ENCODE measurements around the gene OBSCN.

OBSCN gene

DNA sequence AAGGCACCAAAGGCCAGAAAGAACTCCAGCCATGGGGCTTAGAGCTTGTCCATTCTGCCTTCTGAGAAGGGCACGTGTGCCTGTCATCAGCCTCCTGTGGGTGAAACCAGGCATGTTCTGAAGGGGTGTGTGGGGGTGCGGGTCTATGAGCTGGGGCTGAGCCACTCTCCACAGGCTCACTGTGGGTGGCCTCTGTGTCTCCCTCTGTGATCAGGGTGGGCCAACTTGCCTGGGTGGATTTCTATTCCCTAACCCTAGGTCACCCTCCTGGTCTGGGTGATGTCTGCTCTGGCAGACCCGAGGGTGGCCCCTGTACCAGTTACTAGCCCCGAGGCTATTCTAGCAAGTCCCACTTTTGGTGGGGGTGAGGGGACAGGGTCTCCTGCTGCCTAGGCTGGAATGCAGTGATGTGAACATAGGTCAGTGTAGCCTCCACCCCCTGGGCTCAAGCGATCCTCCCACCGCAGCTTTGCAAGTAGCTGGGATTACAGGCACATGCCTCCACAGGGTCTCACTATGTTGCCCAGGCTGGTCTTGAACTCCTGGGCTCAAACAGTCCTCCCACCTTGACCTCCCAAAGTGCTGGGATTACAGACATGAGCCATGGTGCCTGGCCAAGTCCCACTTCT lies 104.4 kb downstream of the OBSCN start:
- no peak for DNase-seq

DNA sequence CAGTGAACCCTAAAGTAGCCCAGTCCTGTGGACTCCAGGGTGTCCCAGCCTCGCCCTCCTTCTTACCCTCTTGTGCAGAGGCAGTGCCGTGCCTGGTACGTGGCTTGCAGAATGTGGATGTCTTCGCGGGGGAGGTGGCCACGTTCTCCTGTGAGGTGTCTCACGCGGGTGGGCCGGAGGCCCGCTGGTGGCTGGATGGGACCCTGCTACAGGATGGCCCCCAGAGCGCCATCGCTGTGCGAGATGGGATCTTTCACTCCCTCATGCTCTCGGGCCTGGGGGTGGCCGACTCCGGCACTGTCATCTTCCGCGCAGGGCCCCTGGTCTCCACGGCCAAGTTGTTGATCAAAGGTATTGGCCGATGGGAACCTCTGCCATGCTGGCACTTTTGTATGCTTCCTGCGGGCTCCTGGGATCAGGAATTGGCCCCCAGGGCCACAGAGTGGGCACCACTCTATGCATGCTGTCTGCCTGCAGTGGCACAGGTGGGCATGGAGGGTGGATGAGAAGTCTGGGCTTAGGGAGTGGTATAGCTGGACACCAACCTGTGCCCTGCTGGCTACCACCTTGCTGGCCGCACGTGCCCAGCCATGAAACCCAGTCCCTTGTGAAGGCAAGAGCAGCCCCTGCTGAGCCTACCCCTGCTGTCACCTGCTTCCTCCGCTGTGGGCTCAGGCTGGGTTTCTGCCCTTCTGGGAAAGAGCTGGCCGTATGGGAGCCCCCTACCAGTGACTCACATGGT lies 105.9 kb downstream of the OBSCN start:
- no peak for DNase-seq

DNA sequence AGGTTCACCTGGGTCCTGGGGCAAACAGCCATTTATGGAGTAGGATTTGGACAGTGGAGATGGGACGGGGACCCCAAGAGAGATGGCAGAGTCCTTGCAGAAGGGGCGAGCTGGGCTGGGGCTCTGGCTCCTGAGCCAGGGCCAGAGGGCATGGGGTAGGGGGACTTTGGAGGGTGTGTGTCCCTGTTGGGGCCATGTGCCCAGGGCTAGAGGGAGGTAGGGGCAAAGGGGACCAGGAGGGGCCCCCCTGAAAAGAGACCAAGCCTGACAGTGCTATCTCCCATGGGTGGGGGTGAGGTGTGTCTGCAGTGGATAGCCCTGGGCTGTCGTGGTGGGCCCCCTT lies 106.4 kb downstream of the OBSCN start:
- no peak for DNase-seq

- no peak for DNase-seq
Measured at GRCh38 chr1:228314658-228315483, 107.0 kb downstream of the OBSCN start.

- DNase-seq = no peak
Measured at GRCh38 chr1:228315484-228315944, 107.7 kb downstream of the OBSCN start.

DNA sequence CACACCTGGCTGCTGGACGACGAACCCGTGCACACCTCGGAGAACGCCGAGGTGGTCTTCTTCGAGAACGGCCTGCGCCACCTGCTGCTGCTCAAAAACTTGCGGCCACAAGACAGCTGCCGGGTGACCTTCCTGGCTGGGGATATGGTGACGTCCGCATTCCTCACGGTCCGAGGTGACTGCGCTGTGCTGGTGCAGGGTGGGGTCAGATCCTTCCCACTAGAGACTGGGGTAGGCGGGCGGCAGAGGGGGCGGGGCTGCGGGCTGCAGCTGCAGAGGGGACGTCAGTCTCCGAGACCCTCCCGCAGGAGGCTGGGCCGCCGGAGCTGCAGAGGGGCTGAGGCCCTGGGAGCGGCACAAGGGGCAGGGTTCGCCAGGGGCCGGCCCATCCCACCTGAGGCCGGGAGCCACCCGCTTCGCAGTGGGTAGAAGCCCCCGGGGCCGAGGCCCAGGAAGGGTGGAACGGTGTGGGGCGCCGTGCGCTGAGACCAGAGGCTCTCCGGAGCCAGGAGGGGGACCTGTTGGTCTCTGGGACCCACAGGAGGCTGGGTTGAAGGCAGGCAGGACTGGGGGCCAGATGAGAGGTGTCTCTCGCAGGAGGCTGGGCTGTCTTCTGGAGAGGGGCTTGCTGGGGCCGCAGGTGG lies 108.2 kb downstream of the OBSCN start:
- DNase-seq = no peak

DNA sequence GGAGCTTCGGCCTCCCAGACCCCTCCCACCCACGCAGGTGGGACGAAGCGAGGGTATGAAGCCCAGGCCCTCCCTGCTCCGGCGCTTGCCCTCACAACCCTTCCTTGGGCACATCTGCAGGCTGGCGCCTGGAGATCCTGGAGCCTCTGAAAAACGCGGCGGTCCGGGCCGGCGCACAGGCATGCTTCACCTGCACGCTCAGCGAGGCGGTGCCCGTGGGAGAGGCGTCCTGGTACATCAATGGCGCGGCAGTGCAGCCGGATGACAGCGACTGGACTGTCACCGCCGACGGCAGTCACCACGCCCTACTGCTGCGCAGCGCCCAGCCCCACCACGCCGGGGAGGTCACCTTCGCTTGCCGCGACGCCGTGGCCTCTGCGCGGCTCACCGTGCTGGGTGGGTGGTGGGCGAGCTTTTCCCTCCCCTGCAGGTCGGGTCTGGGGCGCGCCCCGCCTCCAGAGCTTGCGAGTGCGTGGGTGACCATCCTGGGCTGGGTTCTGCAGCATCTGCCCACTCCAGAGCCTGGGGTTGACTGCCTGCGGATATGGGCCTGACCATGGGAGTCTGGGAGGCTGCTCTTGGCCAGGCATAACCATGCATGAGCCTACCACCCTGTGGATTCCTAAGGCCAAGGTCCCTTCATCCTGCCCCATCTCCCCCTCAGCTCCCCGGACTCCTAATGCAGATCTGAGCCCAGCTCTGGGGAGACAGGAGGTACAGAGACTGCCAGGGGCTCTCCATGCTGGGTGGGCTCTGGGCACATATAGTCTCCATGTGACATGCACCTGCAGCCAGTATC lies 108.9 kb downstream of the OBSCN start:
- DNase-seq = no peak

DNA sequence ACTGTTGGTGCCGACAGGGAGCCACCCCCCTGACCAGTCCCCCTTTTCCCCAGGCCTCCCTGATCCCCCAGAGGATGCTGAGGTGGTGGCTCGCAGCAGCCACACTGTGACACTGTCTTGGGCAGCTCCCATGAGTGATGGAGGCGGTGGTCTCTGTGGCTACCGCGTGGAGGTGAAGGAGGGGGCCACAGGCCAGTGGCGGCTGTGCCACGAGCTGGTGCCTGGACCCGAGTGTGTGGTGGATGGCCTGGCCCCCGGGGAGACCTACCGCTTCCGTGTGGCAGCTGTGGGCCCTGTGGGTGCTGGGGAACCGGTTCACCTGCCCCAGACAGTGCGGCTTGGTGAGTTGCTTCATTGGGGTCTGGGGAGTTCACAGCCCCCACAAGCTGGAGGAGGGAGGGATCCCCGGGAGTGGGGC lies 109.6 kb downstream of the OBSCN start:
- no peak for DNase-seq

DNA sequence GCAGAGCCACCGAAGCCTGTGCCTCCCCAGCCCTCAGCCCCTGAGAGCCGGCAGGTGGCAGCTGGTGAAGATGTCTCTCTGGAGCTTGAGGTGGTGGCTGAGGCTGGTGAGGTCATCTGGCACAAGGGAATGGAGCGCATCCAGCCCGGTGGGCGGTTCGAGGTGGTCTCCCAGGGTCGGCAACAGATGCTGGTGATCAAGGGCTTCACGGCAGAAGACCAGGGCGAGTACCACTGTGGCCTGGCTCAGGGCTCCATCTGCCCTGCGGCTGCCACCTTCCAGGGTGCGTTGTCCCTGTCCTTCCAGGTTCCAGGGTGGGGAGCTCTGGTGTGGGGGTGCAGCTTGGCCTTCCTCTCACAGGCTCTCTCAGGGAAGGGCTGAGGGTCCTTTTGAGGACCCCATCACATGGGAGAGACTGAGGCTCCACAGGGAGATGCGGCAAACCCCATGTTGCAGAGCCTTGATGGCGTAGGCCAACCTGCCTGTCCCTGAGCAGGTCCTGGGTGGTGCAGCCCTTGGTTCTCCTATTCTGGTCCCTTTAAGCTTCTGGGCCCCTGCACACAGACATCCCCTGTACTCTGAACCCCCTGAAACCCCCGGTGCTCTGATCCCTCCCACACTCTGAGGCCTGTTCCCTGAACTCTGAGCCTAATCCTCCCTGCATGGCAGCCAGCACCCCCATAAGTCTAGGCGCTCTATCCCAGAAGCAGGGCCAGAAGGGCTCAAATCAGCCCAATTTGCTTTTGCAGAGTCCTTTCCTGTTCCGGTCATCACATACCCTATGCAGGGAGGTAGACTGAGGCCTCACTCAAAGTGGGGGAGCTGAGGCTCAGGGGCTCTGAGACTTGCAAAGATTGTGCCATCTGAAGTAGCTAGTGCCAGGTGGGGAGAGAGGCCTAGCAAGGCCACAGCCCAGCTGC lies 110.3 kb downstream of the OBSCN start:
- DNase-seq = no peak

GRCh38 chr1:228318823-228319241 lies 111.0 kb downstream of the OBSCN start:
- DNase-seq = no peak

- DNase-seq = no peak
Measured at GRCh38 chr1:228319352-228320088, 111.7 kb downstream of the OBSCN start.

DNA sequence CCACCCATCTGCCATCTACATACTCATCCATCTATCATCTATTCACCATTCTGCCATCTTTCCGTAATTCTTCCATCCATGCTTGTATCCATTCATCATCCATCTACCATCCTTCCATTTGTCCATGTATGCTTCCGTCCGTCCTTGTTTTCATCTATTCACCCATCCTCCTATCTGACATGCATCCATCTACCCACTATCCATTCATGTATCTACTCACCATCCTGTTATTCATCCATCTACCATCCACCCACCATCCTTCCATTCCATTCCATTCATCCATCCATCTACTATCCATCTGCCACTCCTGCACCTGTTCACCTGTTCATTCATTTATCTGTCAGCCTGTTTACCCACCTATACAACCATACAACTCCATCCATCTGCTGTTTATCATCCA lies 112.5 kb downstream of the OBSCN start:
- no peak for DNase-seq

- DNase-seq = no peak
Measured at GRCh38 chr1:228321435-228321834, 113.6 kb downstream of the OBSCN start.

DNA sequence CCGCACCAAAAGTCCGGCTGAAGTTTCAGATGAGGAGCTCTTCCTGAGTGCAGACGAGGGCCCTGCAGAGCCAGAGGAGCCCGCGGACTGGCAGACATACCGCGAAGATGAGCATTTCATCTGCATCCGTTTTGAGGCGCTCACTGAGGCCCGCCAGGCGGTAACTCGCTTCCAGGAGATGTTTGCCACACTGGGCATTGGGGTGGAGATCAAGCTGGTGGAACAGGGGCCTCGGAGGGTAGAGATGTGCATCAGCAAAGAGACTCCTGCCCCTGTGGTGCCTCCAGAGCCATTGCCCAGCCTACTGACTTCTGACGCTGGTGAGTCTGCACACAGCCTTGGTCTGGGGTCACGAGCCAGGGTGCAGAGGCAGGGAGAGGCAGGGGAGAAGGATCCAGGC lies 114.1 kb downstream of the OBSCN start:
- no peak for DNase-seq

DNA sequence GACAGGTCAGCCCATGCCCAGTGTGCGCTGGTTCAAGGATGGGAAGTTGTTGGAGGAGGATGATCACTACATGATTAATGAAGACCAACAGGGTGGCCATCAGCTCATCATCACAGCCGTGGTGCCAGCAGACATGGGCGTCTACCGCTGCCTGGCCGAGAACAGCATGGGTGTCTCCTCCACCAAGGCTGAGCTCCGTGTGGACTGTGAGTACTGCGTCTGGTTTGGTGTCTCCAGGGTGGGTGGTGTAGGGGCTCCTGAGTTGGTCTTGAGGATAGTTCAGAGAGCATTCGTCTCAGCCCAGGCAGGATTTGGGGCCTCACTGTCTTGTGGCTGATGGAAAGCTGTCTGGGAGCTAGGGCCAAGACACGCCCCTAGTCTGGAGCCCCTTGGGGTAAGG lies 115.6 kb downstream of the OBSCN start:
- DNase-seq = no peak

- DNase-seq = no peak
Measured at GRCh38 chr1:228325267-228325666, 117.4 kb downstream of the OBSCN start.

DNA sequence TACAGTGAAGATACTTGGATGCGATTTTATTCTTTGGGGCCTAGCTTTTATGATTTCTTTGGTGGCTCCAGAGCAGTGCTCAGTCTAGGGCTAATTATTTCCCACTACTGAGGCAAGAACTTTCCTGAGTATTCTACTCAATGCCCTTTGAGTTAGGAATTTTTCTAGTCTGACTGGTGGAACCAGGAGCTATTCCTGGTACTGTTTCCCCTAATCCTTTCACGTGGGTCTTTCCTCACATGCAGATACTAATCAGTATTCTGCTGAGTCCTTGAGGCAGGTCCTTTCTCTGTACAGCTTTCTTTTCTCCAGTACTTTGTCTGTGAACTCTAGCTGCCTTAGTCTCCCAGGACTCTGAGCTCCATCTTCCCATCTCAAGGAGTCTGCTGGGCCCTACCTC lies 122.0 kb downstream of the OBSCN start:
- DNase-seq = no peak

GRCh38 chr1:228332797-228333738 lies 125.2 kb downstream of the OBSCN start:
- DNase-seq = no peak

GRCh38 chr1:228333739-228334115 lies 125.9 kb downstream of the OBSCN start:
- no peak for DNase-seq
